NCI-H345 (cell line): ENCODE data around the gene HBEGF.

Experiments used
- DNase-seq: peaks from one replicate; lab custom pipeline; 2025; lab: John Stamatoyannopoulos, UW

The HBEGF gene

GRCh38 chr5:140346348-140347221 lies at the start of gene HBEGF:
HBEGF (minus strand) TSS chr5:140346603; CDS start chr5:140346328, 275 bp downstream.
- DNase-seq = peak; percentile 76

GRCh38 chr5:140393738-140394137 lies 47.3 kb upstream of the HBEGF start:
- DNase-seq = no peak

- no peak for DNase-seq
Observed at GRCh38 chr5:140391732-140392131, 45.3 kb upstream of the HBEGF start.

- DNase-seq = no peak
Observed at GRCh38 chr5:140391312-140391711, 44.9 kb upstream of the HBEGF start.

GRCh38 chr5:140388052-140388451 lies 41.6 kb upstream of the HBEGF start:
- no peak for DNase-seq

- no peak for DNase-seq
Observed at GRCh38 chr5:140383300-140383699, 36.9 kb upstream of the HBEGF start.

- no peak for DNase-seq
Observed at GRCh38 chr5:140382866-140383265, 36.5 kb upstream of the HBEGF start.

- DNase-seq = no peak
Observed at GRCh38 chr5:140381972-140382371, 35.6 kb upstream of the HBEGF start.

- no peak for DNase-seq
Observed at GRCh38 chr5:140381351-140381750, 34.9 kb upstream of the HBEGF start.

GRCh38 chr5:140372971-140373487 lies 26.6 kb upstream of the HBEGF start:
- DNase-seq = peak; percentile 73

- no peak for DNase-seq
Observed at GRCh38 chr5:140371356-140372151, 25.2 kb upstream of the HBEGF start.

GRCh38 chr5:140367256-140368013 lies 21.0 kb upstream of the HBEGF start:
- DNase-seq = no peak

GRCh38 chr5:140366589-140367255 lies 20.3 kb upstream of the HBEGF start:
- DNase-seq = no peak

- no peak for DNase-seq
Observed at GRCh38 chr5:140365941-140366340, 19.5 kb upstream of the HBEGF start.

- DNase-seq = no peak
Observed at GRCh38 chr5:140365282-140365681, 18.9 kb upstream of the HBEGF start.

GRCh38 chr5:140364472-140364765 lies 18.0 kb upstream of the HBEGF start:
- no peak for DNase-seq

- no peak for DNase-seq
Observed at GRCh38 chr5:140363631-140364471, 17.4 kb upstream of the HBEGF start.

- no peak for DNase-seq
Observed at GRCh38 chr5:140362875-140363630, 16.6 kb upstream of the HBEGF start.

- DNase-seq = no peak
Observed at GRCh38 chr5:140362311-140362710, 15.9 kb upstream of the HBEGF start.

- DNase-seq = no peak
Observed at GRCh38 chr5:140361901-140362300, 15.5 kb upstream of the HBEGF start.
